Measurements from ENCODE around the gene PACRG. TPM values are rescaled to one million over a fixed set of nuclear protein-coding genes. Genes with fewer than 3 reads are reported as not detected.

PACRG gene
- total and polyA plus RNA-seq, 4 donors, result 0.47 to 3.8 (median 2.4) TPM

- Histone ChIP-seq H3K4me1 (ENCODE audit: control insufficient read depth in 4 of 4, insufficient read depth in 4 of 4, low read length in 3 of 4) (peaks cover 0 to 3% (median 0%) of the 10 kb centered on the region in 4 donors), H3K27ac (ENCODE audit: low read depth in 1 of 2, low read length in 2 of 2) (no peak overlapping the region), H3K36me3 (ENCODE audit: control insufficient read depth in 4 of 4, insufficient read depth in 3 of 4, low read depth in 1 of 4, low read length in 3 of 4) (no peaks in the 10 kb centered on the region), H3K4me3 (ENCODE audit: low read depth in 1 of 3, low read length in 3 of 3) (no peak overlapping the region), H3K9me3 (ENCODE audit: control insufficient read depth in 4 of 4, low read length in 3 of 4) (no peaks in the 10 kb centered on the region), H3K9ac (ENCODE audit: low read depth in 1 of 2, low read length in 2 of 2) (no peak overlapping the region), H3K27me3 (ENCODE audit: control insufficient read depth in 4 of 4, insufficient read depth in 4 of 4, low read length in 3 of 4) (no peaks in the 10 kb centered on the region)
- no peak for DNase-seq (ENCODE audit: low spot score)
- WGBS, result 81% methylated on average over 7 of the region's 7 CpGs
- no peak for TF ChIP-seq TAF1 (conservative IDR thresholded peaks at IDR 0.05)
- no peak for TF ChIP-seq YY1 (IDR thresholded peaks at IDR 0.05)
- TF ChIP-seq FOXA1 (IDR thresholded peaks at IDR 0.05), result no peak
- no peak for TF ChIP-seq FOXA2 (IDR thresholded peaks at IDR 0.05)
- TF ChIP-seq REST (IDR thresholded peaks at IDR 0.05), result no peak
- no peak for TF ChIP-seq ATF3 (IDR thresholded peaks at IDR 0.05)
- TF ChIP-seq HNF4A (conservative IDR thresholded peaks at IDR 0.05), result no peak
- no peak for TF ChIP-seq JUND (IDR thresholded peaks at IDR 0.05)
- TF ChIP-seq RAD21 (IDR thresholded peaks at IDR 0.05), result no peak
- no peak for TF ChIP-seq HNF4G (IDR thresholded peaks at IDR 0.05)
- no peak for TF ChIP-seq NR2F2 (IDR thresholded peaks at IDR 0.05)
Observed at GRCh38 chr6:163078712-163079111, 350.9 kb downstream of the PACRG start.

DNA sequence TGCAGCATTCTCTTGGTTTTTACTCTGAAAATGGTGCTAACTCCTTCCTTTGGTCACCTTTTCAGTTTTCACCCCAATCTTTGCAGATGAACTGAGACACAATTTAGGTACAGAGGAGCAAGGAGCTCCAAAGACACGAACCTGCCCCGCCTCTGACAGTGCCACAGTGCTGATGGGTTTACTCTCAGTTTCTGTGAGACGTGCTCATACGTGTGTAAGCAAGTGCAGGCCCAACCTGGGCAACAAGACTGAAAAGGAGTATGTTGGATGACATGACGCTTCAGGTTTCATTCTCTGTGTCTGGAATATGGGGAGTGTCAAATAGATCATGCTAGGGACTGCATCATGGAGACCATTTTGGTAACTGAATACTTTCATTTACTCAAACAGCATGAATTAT is 352.5 kb downstream of the PACRG start:
- H3K27ac ChIP-seq (ENCODE audit: low read depth in 1 of 2, low read length in 2 of 2), result no peak overlapping the region
- WGBS, result 95% methylated on average over 5 of the region's 5 CpGs
- no peaks in the 10 kb centered on the region for H3K27me3 ChIP-seq (ENCODE audit: control insufficient read depth in 4 of 4, insufficient read depth in 4 of 4, low read length in 3 of 4)
- DNase-seq (ENCODE audit: low spot score), result no peak
- TF ChIP-seq, protein P1, sequence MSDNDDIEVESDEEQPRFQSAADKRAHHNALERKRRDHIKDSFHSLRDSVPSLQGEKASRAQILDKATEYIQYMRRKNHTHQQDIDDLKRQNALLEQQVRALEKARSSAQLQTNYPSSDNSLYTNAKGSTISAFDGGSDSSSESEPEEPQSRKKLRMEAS (IDR thresholded peaks at IDR 0.05), result no peak
- TF ChIP-seq HNF4G (IDR thresholded peaks at IDR 0.05), result no peak
- no peak for TF ChIP-seq FOXA1 (IDR thresholded peaks at IDR 0.05)
- TF ChIP-seq NR2F2 (IDR thresholded peaks at IDR 0.05), result no peak
- TF ChIP-seq, protein P2, sequence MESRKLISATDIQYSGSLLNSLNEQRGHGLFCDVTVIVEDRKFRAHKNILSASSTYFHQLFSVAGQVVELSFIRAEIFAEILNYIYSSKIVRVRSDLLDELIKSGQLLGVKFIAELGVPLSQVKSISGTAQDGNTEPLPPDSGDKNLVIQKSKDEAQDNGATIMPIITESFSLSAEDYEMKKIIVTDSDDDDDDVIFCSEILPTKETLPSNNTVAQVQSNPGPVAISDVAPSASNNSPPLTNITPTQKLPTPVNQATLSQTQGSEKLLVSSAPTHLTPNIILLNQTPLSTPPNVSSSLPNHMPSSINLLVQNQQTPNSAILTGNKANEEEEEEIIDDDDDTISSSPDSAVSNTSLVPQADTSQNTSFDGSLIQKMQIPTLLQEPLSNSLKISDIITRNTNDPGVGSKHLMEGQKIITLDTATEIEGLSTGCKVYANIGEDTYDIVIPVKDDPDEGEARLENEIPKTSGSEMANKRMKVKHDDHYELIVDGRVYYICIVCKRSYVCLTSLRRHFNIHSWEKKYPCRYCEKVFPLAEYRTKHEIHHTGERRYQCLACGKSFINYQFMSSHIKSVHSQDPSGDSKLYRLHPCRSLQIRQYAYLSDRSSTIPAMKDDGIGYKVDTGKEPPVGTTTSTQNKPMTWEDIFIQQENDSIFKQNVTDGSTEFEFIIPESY (IDR thresholded peaks at IDR 0.05), result no peak
- no peak for TF ChIP-seq CTCF (IDR thresholded peaks at IDR 0.05; ENCODE audit: low read depth, low read length, missing input control)
- no peak for TF ChIP-seq EGR1 (IDR thresholded peaks at IDR 0.05; ENCODE audit: low read depth in 2 of 2)
- TF ChIP-seq RAD21 (IDR thresholded peaks at IDR 0.05), result no peak
- no peak for TF ChIP-seq TAF1 (conservative IDR thresholded peaks at IDR 0.05)
- no peak for TF ChIP-seq FOXA2 (IDR thresholded peaks at IDR 0.05)
- TF ChIP-seq RXRA (IDR thresholded peaks at IDR 0.05), result no peak
- no peak for TF ChIP-seq ATF3 (IDR thresholded peaks at IDR 0.05)
- TF ChIP-seq REST (IDR thresholded peaks at IDR 0.05), result no peak
- no peak for TF ChIP-seq JUND (IDR thresholded peaks at IDR 0.05)
- TF ChIP-seq YY1 (IDR thresholded peaks at IDR 0.05), result no peak
- no peak for TF ChIP-seq SP1 (IDR thresholded peaks at IDR 0.05)
- no peak for TF ChIP-seq HNF4A (conservative IDR thresholded peaks at IDR 0.05)
- TF ChIP-seq GABPA (IDR thresholded peaks at IDR 0.05 in 1 of 2, conservative IDR thresholded peaks at IDR 0.05 in 1 of 2), result no peak
- H3K9me3 ChIP-seq (ENCODE audit: control insufficient read depth in 4 of 4, low read length in 3 of 4), result no peaks in the 10 kb centered on the region
- no peak overlapping the region for H3K4me3 ChIP-seq (ENCODE audit: low read depth in 1 of 3, low read length in 3 of 3)
- H3K36me3 ChIP-seq (ENCODE audit: control insufficient read depth in 4 of 4, insufficient read depth in 3 of 4, low read depth in 1 of 4, low read length in 3 of 4), result no peaks in the 10 kb centered on the region
- H3K4me1 ChIP-seq (ENCODE audit: control insufficient read depth in 4 of 4, insufficient read depth in 4 of 4, low read length in 3 of 4), result peaks cover 0 to 3% (median 0%) of the 10 kb centered on the region in 4 donors
- no peak overlapping the region for H3K9ac ChIP-seq (ENCODE audit: low read depth in 1 of 2, low read length in 2 of 2)
